Calu3 (cell line): ENCODE results near the gene AGPAT4. TPM values are rescaled to one million over a fixed set of nuclear protein-coding genes. Genes with fewer than 3 reads are reported as not detected.

ENCODE experiments used
- BruUV-seq: library from RNA; stranded (reverse); fragments of 400-500 nt; replicated peaks from 2 replicates; lab custom pipeline; 2021; lab: Mats Ljungman, UMichigan
- CTCF ChIA-PET: fragments of 300-600 bp; sonication (Branson Sonifier 250); formaldehyde crosslinking; loops from one replicate; lab custom pipeline; 2022; ENCODE audit warnings: antibody characterized with exemption; lab: Charles Lee
- DNase-seq: peaks from one replicate; pipeline ENCODE4 v3.0.0; 2022
- H3K27ac Mint-ChIP-seq: one replicate; pipeline ENCODE4 v1.8.0; 2022; ENCODE audit warnings: mixed read lengths; ENCODE audit not compliant: unreplicated experiment
- H3K27me3 Mint-ChIP-seq: one replicate; pipeline ENCODE4 v1.8.0; 2022; ENCODE audit warnings: mixed read lengths; ENCODE audit not compliant: unreplicated experiment
- H3K36me3 Mint-ChIP-seq: one replicate; pipeline ENCODE4 v1.8.0; 2022; ENCODE audit warnings: mild to moderate bottlenecking, moderate library complexity, mixed read lengths; ENCODE audit not compliant: insufficient read depth, unreplicated experiment
- H3K4me1 Mint-ChIP-seq: one replicate; pipeline ENCODE4 v1.8.0; 2022; ENCODE audit warnings: mild to moderate bottlenecking, low read depth, mixed read lengths; ENCODE audit not compliant: unreplicated experiment
- H3K4me3 Mint-ChIP-seq: one replicate; pipeline ENCODE4 v1.8.0; 2022; ENCODE audit warnings: mild to moderate bottlenecking, low read depth, moderate library complexity, mixed read lengths; ENCODE audit not compliant: unreplicated experiment
- H3K9me3 Mint-ChIP-seq: one replicate; pipeline ENCODE4 v1.8.0; 2022; ENCODE audit warnings: low read depth, mixed read lengths; ENCODE audit not compliant: unreplicated experiment
- intact Hi-C: fragments of 100-400 bp; cut with micrococcal nuclease; formaldehyde crosslinking; loops from one replicate; pipeline ENCODE4 v1.10.0; 2022; ENCODE audit not compliant: unreplicated experiment
- total RNA-seq: library from RNA; stranded (reverse); gene quantifications from 2 replicates; pipeline ENCODE4 v1.2.3, GENCODE V29; 2022
- TF ChIP-seq, protein P1 (sequence below): fragments of 200-600 bp; IDR thresholded peaks from one replicate; pipeline ENCODE4 v1.8.0; 2022; ENCODE audit warnings: antibody characterized with exemption; ENCODE audit not compliant: unreplicated experiment

AGPAT4 gene
- total RNA-seq, 1 experiment from 2014 or later = 11.3 TPM

DNA sequence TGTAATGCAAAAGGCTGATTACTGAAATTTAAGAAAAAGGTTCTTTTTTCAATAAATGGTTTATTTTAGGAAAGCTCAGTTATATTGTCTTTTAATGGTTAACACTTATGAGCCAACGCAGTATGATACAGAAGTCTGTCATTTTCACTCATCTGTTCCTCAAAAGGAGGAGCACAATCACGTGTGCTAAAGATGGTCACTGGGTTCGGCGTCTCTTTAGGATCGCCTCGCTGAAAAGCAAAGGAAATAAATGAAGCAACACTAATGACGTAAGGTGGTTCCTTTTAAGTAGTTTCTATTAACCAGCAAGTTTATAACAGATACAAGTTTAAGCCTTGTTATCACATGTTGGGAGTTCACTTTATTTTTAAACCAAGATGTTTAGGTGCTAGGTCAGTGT, 156.6 kb downstream of the AGPAT4 start:
- TF ChIP-seq, protein P1, sequence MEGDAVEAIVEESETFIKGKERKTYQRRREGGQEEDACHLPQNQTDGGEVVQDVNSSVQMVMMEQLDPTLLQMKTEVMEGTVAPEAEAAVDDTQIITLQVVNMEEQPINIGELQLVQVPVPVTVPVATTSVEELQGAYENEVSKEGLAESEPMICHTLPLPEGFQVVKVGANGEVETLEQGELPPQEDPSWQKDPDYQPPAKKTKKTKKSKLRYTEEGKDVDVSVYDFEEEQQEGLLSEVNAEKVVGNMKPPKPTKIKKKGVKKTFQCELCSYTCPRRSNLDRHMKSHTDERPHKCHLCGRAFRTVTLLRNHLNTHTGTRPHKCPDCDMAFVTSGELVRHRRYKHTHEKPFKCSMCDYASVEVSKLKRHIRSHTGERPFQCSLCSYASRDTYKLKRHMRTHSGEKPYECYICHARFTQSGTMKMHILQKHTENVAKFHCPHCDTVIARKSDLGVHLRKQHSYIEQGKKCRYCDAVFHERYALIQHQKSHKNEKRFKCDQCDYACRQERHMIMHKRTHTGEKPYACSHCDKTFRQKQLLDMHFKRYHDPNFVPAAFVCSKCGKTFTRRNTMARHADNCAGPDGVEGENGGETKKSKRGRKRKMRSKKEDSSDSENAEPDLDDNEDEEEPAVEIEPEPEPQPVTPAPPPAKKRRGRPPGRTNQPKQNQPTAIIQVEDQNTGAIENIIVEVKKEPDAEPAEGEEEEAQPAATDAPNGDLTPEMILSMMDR = no peak
- Mint-ChIP-seq H3K27ac (no peak overlapping the region), H3K4me1 (no peaks in the 10 kb centered on the region), H3K9me3 (peaks cover 6% of the 10 kb centered on the region), H3K27me3 (no peaks in the 10 kb centered on the region), H3K36me3 (peaks cover 20% of the 10 kb centered on the region), H3K4me3 (no peak overlapping the region)
- intact Hi-C loops = no loop called here
- no TSS peak for BruUV-seq
- no peak for DNase-seq
- CTCF ChIA-PET = no interaction called here

DNA sequence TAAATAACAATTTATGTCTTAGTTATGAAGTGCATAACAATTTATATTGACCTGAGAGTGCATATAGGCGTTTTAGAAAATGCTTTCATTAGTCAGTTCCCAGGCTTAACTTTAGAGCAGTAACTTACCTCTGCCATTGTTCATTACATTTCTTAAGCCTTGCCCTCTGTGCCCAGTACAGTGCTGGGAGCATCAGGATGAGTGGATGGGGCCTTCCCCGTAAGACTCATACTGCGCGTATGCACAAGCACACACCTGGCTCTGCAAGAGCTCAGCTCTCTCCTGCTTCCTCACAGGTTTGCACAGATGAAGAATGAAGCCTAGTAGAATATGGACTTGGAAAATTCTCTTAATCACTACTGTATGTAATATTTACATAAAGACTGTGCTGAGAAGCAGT, 157.3 kb downstream of the AGPAT4 start:
- Mint-ChIP-seq H3K27ac (no peak overlapping the region), H3K9me3 (peaks cover 6% of the 10 kb centered on the region), H3K36me3 (peaks cover 23% of the 10 kb centered on the region), H3K4me1 (no peaks in the 10 kb centered on the region), H3K27me3 (no peaks in the 10 kb centered on the region), H3K4me3 (no peak overlapping the region)
- intact Hi-C loops = no loop called here
- CTCF ChIA-PET = no interaction called here
- no TSS peak for BruUV-seq
- TF ChIP-seq, protein P1 = no peak
- no peak for DNase-seq

DNA sequence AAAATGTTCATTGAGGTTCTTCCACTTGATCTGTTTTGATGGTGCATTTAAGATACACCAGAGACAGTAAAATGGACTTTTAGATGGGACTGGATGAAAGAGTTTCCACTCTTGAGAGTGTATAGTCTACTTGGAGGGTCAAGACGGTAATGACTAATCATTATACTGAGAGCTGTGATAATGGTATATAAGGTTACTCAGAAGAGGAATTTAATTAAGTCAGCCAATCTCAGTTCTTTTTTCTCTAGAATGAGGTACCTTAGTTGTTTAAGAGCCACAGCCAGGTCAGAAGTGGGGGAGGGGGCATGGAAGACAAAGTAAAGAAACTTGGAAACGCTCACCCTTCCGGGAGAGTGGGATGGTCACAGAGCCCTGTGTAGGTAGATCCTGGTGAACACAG, 158.4 kb downstream of the AGPAT4 start:
- DNase-seq = no peak
- no TSS peak for BruUV-seq
- Mint-ChIP-seq H3K27me3 (no peaks in the 10 kb centered on the region), H3K36me3 (peaks cover 25% of the 10 kb centered on the region), H3K4me3 (no peak overlapping the region), H3K9me3 (peaks cover 3% of the 10 kb centered on the region), H3K4me1 (no peaks in the 10 kb centered on the region), H3K27ac (no peak overlapping the region)
- TF ChIP-seq, protein P1 = no peak
- intact Hi-C loops = no loop called here
- CTCF ChIA-PET = no interaction called here

DNA sequence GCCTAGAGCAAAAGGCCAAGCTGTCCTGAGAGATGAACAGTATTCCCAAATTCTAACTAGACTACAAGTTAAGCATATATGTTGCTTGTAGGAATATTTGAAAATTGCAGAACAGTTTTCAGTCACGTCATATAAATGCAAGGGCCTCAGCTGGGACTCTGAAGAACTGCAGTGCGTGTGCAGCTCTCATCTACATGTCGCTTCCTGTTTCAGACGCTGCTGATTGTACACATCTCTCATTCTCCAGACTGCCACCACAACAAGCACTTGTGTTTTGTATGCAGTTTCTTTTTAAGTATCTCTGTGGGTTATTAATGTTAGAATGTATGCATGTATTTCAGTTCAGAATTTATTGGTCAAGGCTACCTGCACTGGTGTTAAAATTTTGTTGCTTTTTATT, 162.6 kb downstream of the AGPAT4 start:
- Mint-ChIP-seq H3K36me3 (peaks cover 50% of the 10 kb centered on the region), H3K4me3 (no peak overlapping the region), H3K9me3 (no peaks in the 10 kb centered on the region), H3K27me3 (no peaks in the 10 kb centered on the region), H3K27ac (no peak overlapping the region), H3K4me1 (peaks cover 9% of the 10 kb centered on the region)
- TF ChIP-seq, protein P1 = no peak
- DNase-seq = no peak
- BruUV-seq = no TSS peak
- CTCF ChIA-PET = no interaction called here
- intact Hi-C loops = no loop called here
